H1 (cell line): ENCODE results near the gene CTDNEP1. TPM values are rescaled to one million over a fixed set of nuclear protein-coding genes. Genes with fewer than 3 reads are reported as not detected.

Experiments
- CTCF ChIA-PET: fragments of 300-600 bp; sonication (Branson Sonifier 250); formaldehyde crosslinking; loops from one replicate; lab custom pipeline; 2021; ENCODE audit not compliant: partially characterized antibody; lab: Charles Lee
- POLR2A ChIA-PET: fragments of 300-600 bp; sonication (Branson Sonifier 250); formaldehyde crosslinking; loops from one replicate; lab custom pipeline; 2021; ENCODE audit warnings: inconsistent platforms; ENCODE audit not compliant: partially characterized antibody; lab: Charles Lee
- DNase-seq, 2 experiments: peaks; one replicate each; pipeline versions ENCODE4 v3.0.0 to v3.0.0-alpha.2; 2010 to 2022; ENCODE audit warnings: low spot score in 2 of 2, low read depth in 1 of 2, mixed read lengths in 1 of 2
- FAIRE-seq: peaks from 2 replicates; lab custom pipeline; 2011; peaks lifted over from hg19 to GRCh38; lab: Jason Lieb, UNC
- H2AFZ ChIP-seq: 2 replicates; pipeline ENCODE4 v1.8.1; 2012; ENCODE audit warnings: low read length, inconsistent platforms
- H2AK5ac ChIP-seq: 2 replicates; pipeline ENCODE4 v1.6.1; 2013; ENCODE audit warnings: low read depth, low read length
- H2BK120ac ChIP-seq: replicated peaks from 2 replicates; pipeline ENCODE3; 2013; ENCODE audit warnings: low read depth, low read length, inconsistent platforms
- H2BK12ac ChIP-seq: 2 replicates; pipeline ENCODE4 v1.6.1; 2013; ENCODE audit warnings: low read depth, low read length
- H2BK15ac ChIP-seq: 2 replicates; pipeline ENCODE4 v1.6.1; 2013; ENCODE audit warnings: low read length
- H2BK20ac ChIP-seq: 2 replicates; pipeline ENCODE4 v1.6.1; 2013; ENCODE audit warnings: low read length
- H2BK5ac ChIP-seq: 2 replicates; pipeline ENCODE4 v1.6.1; 2013; ENCODE audit warnings: low read depth, low read length
- H3K14ac ChIP-seq: 2 replicates; pipeline ENCODE4 v1.6.1; 2013; ENCODE audit warnings: inconsistent platforms; ENCODE audit not compliant: insufficient read length
- H3K18ac ChIP-seq: 2 replicates; pipeline ENCODE4 v1.6.1; 2013; ENCODE audit warnings: low read length; ENCODE audit errors: extremely low read depth
- H3K23ac ChIP-seq: 2 replicates; pipeline ENCODE4 v1.6.1; 2013; ENCODE audit warnings: inconsistent platforms; ENCODE audit not compliant: insufficient read length
- H3K23me2 ChIP-seq: 2 replicates; pipeline ENCODE4 v1.6.1; 2013; ENCODE audit warnings: low read depth, low read length
- H3K27ac ChIP-seq: 2 replicates; pipeline ENCODE4 v1.6.1; 2011; ENCODE audit warnings: low read depth, low read length, inconsistent platforms
- H3K27me3 ChIP-seq, 4 experiments: replicated peaks in 1 of 4; 1 replicate in 1 of 4; 2 replicates in 3 of 4; pipeline versions ENCODE4 v1.6.1 to v1.8.1; 2011 to 2013; ENCODE audit warnings: low read length in 3 of 4, mild to moderate bottlenecking in 3 of 4, inconsistent platforms in 2 of 4, mixed read lengths in 2 of 4, moderate library complexity in 1 of 4; ENCODE audit not compliant: control insufficient read depth in 3 of 4, insufficient read depth in 3 of 4; ENCODE audit errors: extremely low read depth in 1 of 4
- H3K36me3 ChIP-seq, 4 experiments: 2 replicates each; pipeline versions ENCODE4 v1.6.1 to v1.8.1; 2011 to 2013; ENCODE audit warnings: mild to moderate bottlenecking in 4 of 4, low read length in 3 of 4, moderate library complexity in 2 of 4, control low read depth in 1 of 4, inconsistent platforms in 1 of 4; ENCODE audit not compliant: insufficient read depth in 4 of 4, control insufficient read depth in 2 of 4
- H3K4ac ChIP-seq: replicated peaks from 2 replicates; pipeline ENCODE3; 2013; ENCODE audit warnings: low read length, low read depth, mixed read lengths, inconsistent platforms; ENCODE audit not compliant: insufficient read length
- H3K4me1 ChIP-seq, 4 experiments: replicated peaks in 1 of 4; 1 replicate in 1 of 4; 2 replicates in 3 of 4; pipeline versions ENCODE4 v1.6.1 to v1.8.1; 2011 to 2013; ENCODE audit warnings: low read length in 3 of 4, inconsistent platforms in 2 of 4, mixed read lengths in 1 of 4; ENCODE audit not compliant: insufficient read depth in 4 of 4, control insufficient read depth in 3 of 4
- H3K4me2 ChIP-seq, 2 experiments: 2 replicates each; pipeline versions ENCODE4 v1.6.1 to v1.8.1; 2011 to 2013; ENCODE audit warnings: low read depth in 2 of 2, low read length in 2 of 2, control low read depth in 1 of 2, inconsistent platforms in 1 of 2, mild to moderate bottlenecking in 1 of 2; ENCODE audit not compliant: insufficient read depth in 1 of 2
- H3K4me3 ChIP-seq, 4 experiments: fragments of 200-600, 300-600 bp in 1 of 4; sonication (generic), shearing (Covaris generic), sonication (Bioruptor Twin) in 1 of 4; 2 replicates each; pipeline versions ENCODE4 v1.5.1 to v1.8.1; 2011 to 2016; ENCODE audit warnings: low read length in 4 of 4, low read depth in 3 of 4, control low read depth in 2 of 4, inconsistent platforms in 2 of 4, mild to moderate bottlenecking in 2 of 4, mixed read lengths in 1 of 4, moderate library complexity in 1 of 4; ENCODE audit not compliant: insufficient read depth in 2 of 4; ENCODE audit errors: extremely low read depth in 1 of 4
- H3K56ac ChIP-seq: replicated peaks from 2 replicates; pipeline ENCODE3; 2013; ENCODE audit warnings: low read depth, mild to moderate bottlenecking, mixed read lengths, low read length, inconsistent platforms; ENCODE audit not compliant: insufficient read length
- H3K79me1 ChIP-seq: 2 replicates; pipeline ENCODE4 v1.6.1; 2013; ENCODE audit warnings: low read depth, low read length, control low read depth
- H3K79me2 ChIP-seq, 2 experiments: 2 replicates each; pipeline versions ENCODE4 v1.6.1 to v1.8.1; 2012 to 2013; ENCODE audit warnings: low read length in 2 of 2, mild to moderate bottlenecking in 2 of 2, inconsistent platforms in 1 of 2; ENCODE audit not compliant: insufficient read depth in 2 of 2, control insufficient read depth in 1 of 2
- H3K9ac ChIP-seq, 4 experiments: replicated peaks in 1 of 4; 1 replicate in 1 of 4; 2 replicates in 3 of 4; pipeline versions ENCODE4 v1.6.1 to v1.8.1; 2011 to 2013; ENCODE audit warnings: low read depth in 3 of 4, low read length in 3 of 4, control low read depth in 2 of 4, mild to moderate bottlenecking in 2 of 4, moderate library complexity in 2 of 4, inconsistent platforms in 1 of 4; ENCODE audit errors: extremely low read depth in 1 of 4
- H3K9me3 ChIP-seq, 2 experiments: 2 replicates each; pipeline versions ENCODE4 v1.6.1 to v1.8.1; 2012 to 2013; ENCODE audit warnings: mild to moderate bottlenecking in 2 of 2, moderate library complexity in 2 of 2, control low read depth in 1 of 2, inconsistent platforms in 1 of 2, low read depth in 1 of 2, low read length in 1 of 2, mixed read lengths in 1 of 2; ENCODE audit not compliant: insufficient read depth in 2 of 2
- H4K20me1 ChIP-seq, 2 experiments: replicated peaks in 1 of 2; 2 replicates each; pipeline versions ENCODE3 to v1.8.1; 2011 to 2013; ENCODE audit warnings: inconsistent platforms in 2 of 2, low read length in 2 of 2, mild to moderate bottlenecking in 1 of 2; ENCODE audit not compliant: insufficient read depth in 2 of 2, control insufficient read depth in 1 of 2
- H4K5ac ChIP-seq: 2 replicates; pipeline ENCODE4 v1.6.1; 2013; ENCODE audit warnings: low read length, low read depth, mixed read lengths, inconsistent platforms; ENCODE audit not compliant: insufficient read length
- H4K8ac ChIP-seq: 2 replicates; pipeline ENCODE4 v1.8.0; 2013; ENCODE audit warnings: mild to moderate bottlenecking, moderate library complexity, low read length, inconsistent platforms; ENCODE audit not compliant: insufficient read depth; ENCODE audit errors: extremely low read depth
- H4K91ac ChIP-seq: replicated peaks from 2 replicates; pipeline ENCODE3; 2013; ENCODE audit warnings: low read length, mixed read lengths, inconsistent platforms; ENCODE audit not compliant: insufficient read length
- GTF2F1 ChIP-seq: IDR thresholded peaks from 2 replicates; pipeline ENCODE4 v1.6.1; 2012; ENCODE audit warnings: low read depth, low read length, improper control_type of control experiment, borderline replicate concordance
- KDM4A ChIP-seq: IDR thresholded peaks from one replicate; pipeline ENCODE4 v1.7.1; 2012; ENCODE audit warnings: low read depth, mild to moderate bottlenecking, moderate library complexity, low read length, inconsistent platforms; ENCODE audit not compliant: severe bottlenecking
- KDM5A ChIP-seq: fragments of 200-600 bp; IDR thresholded peaks from 2 replicates; pipeline ENCODE4 v1.7.1; 2012; ENCODE audit warnings: mild to moderate bottlenecking, low read length, inconsistent platforms, mixed read lengths
- PHF8 ChIP-seq: fragments of 200-600 bp; sonication (generic); conservative IDR thresholded peaks from 2 replicates; pipeline ENCODE4 v1.7.1; 2012; ENCODE audit warnings: low read depth, mild to moderate bottlenecking, inconsistent platforms, low read length, moderate library complexity
- RBBP5 ChIP-seq: IDR thresholded peaks from 2 replicates; pipeline ENCODE4 v1.7.1; 2012; ENCODE audit warnings: low read depth, mild to moderate bottlenecking, inconsistent platforms, low read length, moderate library complexity, borderline replicate concordance
- SUZ12 ChIP-seq: fragments of 200-600 bp; sonication (generic); IDR thresholded peaks from 2 replicates; pipeline ENCODE4 v1.6.1; 2012; ENCODE audit warnings: mild to moderate bottlenecking, inconsistent platforms, low read length, moderate library complexity, mixed read lengths
- TEAD4 ChIP-seq: IDR thresholded peaks from 2 replicates; pipeline ENCODE4 v1.6.1; 2012; ENCODE audit warnings: low read depth, low read length, inconsistent platforms, mixed read lengths
- WGBS, 2 experiments: shearing (Covaris generic) in 1 of 2; methylation state at CpG; one replicate each; pipeline versions ENCODE4 v1.1.6 to v1.1.7; 2013 to 2015; ENCODE audit warnings: low lambda C conversion rate in 2 of 2, mixed read lengths in 2 of 2, inconsistent platforms in 1 of 2, low coverage in 1 of 2, missing lambda C conversion rate in 1 of 2; ENCODE audit not compliant: insufficient replicate concordance in 2 of 2, insufficient coverage in 1 of 2, insufficient read length in 1 of 2; ENCODE audit errors: extremely low coverage in 1 of 2, missing lambda C conversion rate in 1 of 2; 5-methylcytosine and 5-hydroxymethylcytosine counted together
- polyA plus RNA-seq, 7 experiments: library from polyadenylated mRNA; depleted of rRNA in 3 of 7; stranded (reverse) in 5 of 7; unstranded in 2 of 7; fragments of >200 nt in 5 of 7; fragments of 200-250 nt in 2 of 7; gene quantifications; 1 replicate in 5 of 7; 2 replicates in 1 of 7; 4 replicates in 1 of 7; pipeline versions ENCODE4 v1.2.1 to v1.2.3, GENCODE V29; 2011 to 2013; ENCODE audit warnings: missing spikeins in 2 of 7, mixed read lengths in 2 of 7
- total RNA-seq: library from RNA; stranded (reverse); fragmentation: NEBNext Ultra II Directional; extraction: Animal tissue kit (Norgen Biotek cat#: 25700); gene quantifications from 2 replicates; pipeline ENCODE4 v1.2.1, GENCODE V29; 2021
- TF ChIP-seq, protein P1 (sequence below), 3 experiments: IDR thresholded peaks; 1 replicate in 2 of 3; 2 replicates in 1 of 3; pipeline versions ENCODE4 v1.5.1 to v1.6.1; 2011; ENCODE audit warnings: low read length in 3 of 3, mild to moderate bottlenecking in 3 of 3, inconsistent platforms in 2 of 3, low read depth in 1 of 3, moderate library complexity in 1 of 3; ENCODE audit not compliant: insufficient read depth in 1 of 3; ENCODE audit errors: control extremely low read depth in 1 of 3
- TF ChIP-seq, protein P2 (sequence below): IDR thresholded peaks from 2 replicates; pipeline ENCODE4 v1.6.1; 2012; ENCODE audit warnings: inconsistent platforms

CTDNEP1 gene
- total and polyA plus RNA-seq, 2 of the 8 experiments (the other 6 are each of a cell fraction or from before 2014, with no cell fraction given): 114 to 123 TPM

DNA sequence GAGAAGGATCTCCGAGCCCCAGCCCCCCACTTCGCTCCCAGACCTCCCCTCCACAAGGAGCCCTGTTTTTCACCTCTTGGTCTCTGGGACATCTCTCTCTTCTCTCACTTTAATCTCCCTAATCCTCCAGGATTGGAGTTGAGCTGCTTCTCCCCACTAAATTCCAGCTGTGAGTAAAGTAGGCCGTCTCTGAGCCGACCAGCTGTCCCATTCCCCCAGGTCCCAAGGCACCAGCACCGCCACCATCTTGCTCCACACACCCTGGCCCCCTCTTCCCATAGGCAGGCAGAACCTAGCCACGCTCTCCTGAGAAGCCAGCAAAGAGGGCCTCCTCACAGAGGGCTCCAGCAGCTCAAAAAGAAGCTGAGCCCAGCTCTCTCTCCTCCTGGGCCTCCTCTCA is 32.8 kb downstream of the CTDNEP1 start:
- Histone ChIP-seq H2AK5ac (0 out of 2 replicates have a peak overlapping the region, but pooled peaks have one; percentile 2), H4K91ac (peak overlapping the region; percentile 71), H3K56ac (no peak overlapping the region), H3K23me2 (peaks cover 23% of the 10 kb centered on the region; the same call in 1 of the 2 replicates), H4K20me1 (peaks cover 10 to 20% of the 10 kb centered on the region in 2 experiments), H3K18ac (no peak overlapping the region), H3K9me3 (no peaks in the 10 kb centered on the region), H3K4ac (no peak overlapping the region), H2BK120ac (no peak overlapping the region), H3K79me2 (peaks cover 0 to 10% of the 10 kb centered on the region in 2 experiments; a peak in 1 of 4 replicates), H4K8ac (no peak overlapping the region), H3K14ac (no peak overlapping the region), H2AFZ (no peak overlapping the region), H3K4me3 (no peak overlapping the region), H3K4me1 (peaks cover 6 to 36% (median 20%) of the 10 kb centered on the region in 4 experiments), H4K5ac (no peak overlapping the region), H3K23ac (no peak overlapping the region), H3K27me3 (no peaks in the 10 kb centered on the region), H3K36me3 (peaks cover 12 to 21% (median 16%) of the 10 kb centered on the region in 4 experiments; a peak in 7 of 8 replicates), H3K79me1 (no peaks in the 10 kb centered on the region; the same call in 1 of the 2 replicates), H2BK20ac (no peak overlapping the region), H2BK5ac (0 out of 2 replicates have a peak overlapping the region, but pooled peaks have one; percentile 1), H3K27ac (no peak overlapping the region), H3K9ac (no peak overlapping the region), H2BK15ac (0 out of 2 replicates have a peak overlapping the region, but pooled peaks have one; percentile 61), H2BK12ac (peak overlapping the region; percentile 71; the same call in 1 of the 2 replicates), H3K4me2 (peak overlapping the region; percentile 73 to 80; a peak in 2 of 4 replicates)
- FAIRE-seq (no peak), DNase-seq (no peak)
- ChIA-PET CTCF (interaction anchor here (0.6 to 4.3 kb wide), 4 partner anchors 12 to 339 kb away, joined by 3 to 24 read pairs (median 10); no protein-coding TSS in a partner anchor), POLR2A (interaction anchor here (0.9 to 10.7 kb wide), 12 partner anchors 9 to 95 kb away, joined by 3 to 386 read pairs (median 8); partner anchors contain the start of genes CLDN7, CTDNEP1, DVL2 and ELP5)
- WGBS, 2 experiments: 84% methylated on average over 6 of the region's 6 CpGs; no CpG with 5 or more reads in 1 of the 2 experiments
- no peak for TF ChIP-seq RBBP5
- no peak for TF ChIP-seq SUZ12
- TF ChIP-seq PHF8: no peak
- TF ChIP-seq TEAD4: no peak
- TF ChIP-seq GTF2F1: no peak
- no peak for TF ChIP-seq KDM4A
- TF ChIP-seq, protein P1, sequence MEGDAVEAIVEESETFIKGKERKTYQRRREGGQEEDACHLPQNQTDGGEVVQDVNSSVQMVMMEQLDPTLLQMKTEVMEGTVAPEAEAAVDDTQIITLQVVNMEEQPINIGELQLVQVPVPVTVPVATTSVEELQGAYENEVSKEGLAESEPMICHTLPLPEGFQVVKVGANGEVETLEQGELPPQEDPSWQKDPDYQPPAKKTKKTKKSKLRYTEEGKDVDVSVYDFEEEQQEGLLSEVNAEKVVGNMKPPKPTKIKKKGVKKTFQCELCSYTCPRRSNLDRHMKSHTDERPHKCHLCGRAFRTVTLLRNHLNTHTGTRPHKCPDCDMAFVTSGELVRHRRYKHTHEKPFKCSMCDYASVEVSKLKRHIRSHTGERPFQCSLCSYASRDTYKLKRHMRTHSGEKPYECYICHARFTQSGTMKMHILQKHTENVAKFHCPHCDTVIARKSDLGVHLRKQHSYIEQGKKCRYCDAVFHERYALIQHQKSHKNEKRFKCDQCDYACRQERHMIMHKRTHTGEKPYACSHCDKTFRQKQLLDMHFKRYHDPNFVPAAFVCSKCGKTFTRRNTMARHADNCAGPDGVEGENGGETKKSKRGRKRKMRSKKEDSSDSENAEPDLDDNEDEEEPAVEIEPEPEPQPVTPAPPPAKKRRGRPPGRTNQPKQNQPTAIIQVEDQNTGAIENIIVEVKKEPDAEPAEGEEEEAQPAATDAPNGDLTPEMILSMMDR (IDR thresholded peaks at IDR 0.05; ENCODE audit: control extremely low read depth in 1 of 3, insufficient read depth in 1 of 3, low read depth in 1 of 3, low read length in 3 of 3): no peak
- no peak for TF ChIP-seq KDM5A
- TF ChIP-seq, protein P2, sequence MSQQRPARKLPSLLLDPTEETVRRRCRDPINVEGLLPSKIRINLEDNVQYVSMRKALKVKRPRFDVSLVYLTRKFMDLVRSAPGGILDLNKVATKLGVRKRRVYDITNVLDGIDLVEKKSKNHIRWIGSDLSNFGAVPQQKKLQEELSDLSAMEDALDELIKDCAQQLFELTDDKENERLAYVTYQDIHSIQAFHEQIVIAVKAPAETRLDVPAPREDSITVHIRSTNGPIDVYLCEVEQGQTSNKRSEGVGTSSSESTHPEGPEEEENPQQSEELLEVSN: no peak
